Fibroblast of skin of abdomen (primary cell): ENCODE results near the gene SH3D19.
"Not testable (repeated sequence)": the region's sequence is repeated elsewhere in the genome, so short reads cannot be mapped to it uniquely, and the experiment has no call there.

Experiments used
- DNase-seq: peaks from one replicate; pipeline ENCODE4 v3.0.0-alpha.2; 2013

Gene SH3D19

GRCh38 chr4:151091047-151091446 lies 234.4 kb downstream of the SH3D19 start:
- no peak for DNase-seq

DNA sequence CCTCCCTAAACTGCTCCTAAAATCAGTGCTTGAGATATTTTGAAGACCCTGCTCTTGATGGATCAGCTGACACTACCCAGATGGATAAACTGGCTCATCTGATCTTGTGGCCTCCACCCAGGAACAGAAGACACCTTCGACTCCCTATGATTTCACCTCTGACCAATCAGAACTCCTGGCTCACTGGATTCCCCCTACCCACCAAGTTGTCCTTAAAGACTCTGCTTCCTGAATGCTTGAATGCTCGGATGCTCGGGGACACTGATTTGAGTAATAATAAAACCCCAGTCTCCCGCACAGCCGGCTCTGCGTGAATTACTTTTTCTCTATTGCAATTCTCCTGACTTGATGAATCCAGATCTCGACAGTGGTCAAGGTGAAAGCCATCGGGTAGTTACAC lies 237.9 kb downstream of the SH3D19 start:
- no peak for DNase-seq

GRCh38 chr4:151077978-151078377 lies 247.4 kb downstream of the SH3D19 start:
- not testable (repeated sequence) for DNase-seq

DNA sequence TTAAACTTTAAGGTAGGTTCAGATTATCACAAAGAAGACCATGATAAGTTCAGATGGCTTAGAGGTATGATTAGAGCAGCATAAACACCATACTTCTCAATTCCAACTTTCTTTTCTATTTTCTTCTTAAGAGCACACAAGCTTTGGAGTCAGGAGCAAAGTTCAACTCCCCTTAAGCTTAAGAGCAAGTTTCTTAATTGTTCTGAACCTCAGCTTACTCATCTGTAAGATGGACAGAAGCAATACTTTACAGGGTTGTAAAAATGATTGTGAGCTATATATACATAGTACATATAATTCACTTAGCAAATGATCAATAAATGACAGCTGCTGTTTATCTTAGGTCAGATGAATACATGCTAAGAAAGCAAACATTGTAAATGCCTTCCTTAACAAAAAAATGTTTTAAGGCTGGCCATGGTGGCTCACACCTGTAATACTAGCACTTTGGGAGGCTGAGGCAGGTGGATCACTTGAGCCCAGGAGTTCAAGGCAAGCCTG lies 250.9 kb downstream of the SH3D19 start:
- DNase-seq: no peak
